ENCODE results near the gene HBS1L. TPM values are rescaled to one million over a fixed set of nuclear protein-coding genes. Genes with fewer than 3 reads are reported as not detected.

Gene HBS1L
- total and polyA plus RNA-seq, 11 donors, result 23.6 to 101 (median 81.3) TPM

GRCh38 chr6:135056632-135057031 is 2.0 kb upstream of the HBS1L start:
- no peak for TF ChIP-seq POLR2A (IDR thresholded peaks at IDR 0.05)
- TF ChIP-seq CTCF (IDR thresholded peaks at IDR 0.05), result no peak
- H3K36me3 ChIP-seq, result no peaks in the 10 kb centered on the region
- no peak overlapping the region for H3K4me3 ChIP-seq
- intact Hi-C loops (cut with DNase I), result no loop called here
- H3K9me3 ChIP-seq, result no peaks in the 10 kb centered on the region
- 95 to 96% (median 95%) methylated on average over 5 of the region's 5 CpGs for WGBS, 4 donors
- no peak overlapping the region for H3K27ac ChIP-seq
- peaks cover 0 to 30% (median 15%) of the 10 kb centered on the region in 12 donors for H3K4me1 ChIP-seq
- DNase-seq (no peak), ATAC-seq (no peak)
- H3K27me3 ChIP-seq, result no peaks in the 10 kb centered on the region

GRCh38 chr6:135054226-135054568 is 425 bp downstream of the HBS1L start:
- intact Hi-C loops (cut with DNase I), result no loop called here
- no peak for DNase-seq
- TF ChIP-seq CTCF (IDR thresholded peaks at IDR 0.05), result no peak
- Histone ChIP-seq H3K9me3 (no peaks in the 10 kb centered on the region), H3K27me3 (no peaks in the 10 kb centered on the region), H3K4me1 (peaks cover 0 to 31% (median 15%) of the 10 kb centered on the region in 12 donors), H3K27ac (peak overlapping the region; percentile 64 to 95 (median 84)), H3K36me3 (peaks cover 0 to 14% (median 10%) of the 10 kb centered on the region in 9 donors), H3K4me3 (peak overlapping the region; percentile 62 to 98 (median 86))
- WGBS, 4 donors, result 0 to 1% (median 0%) methylated on average over 9 of the region's 9 CpGs
- ATAC-seq, result no peak

- TF ChIP-seq CTCF (IDR thresholded peaks at IDR 0.05) (no peak), POLR2A (IDR thresholded peaks at IDR 0.05) (no peak)
- H3K4me1 ChIP-seq, result peaks cover 0 to 31% (median 15%) of the 10 kb centered on the region in 12 donors
- intact Hi-C loops (cut with DNase I), result no loop called here
- peak overlapping the region in 11 of 12 donors; percentile 62 to 98 (median 85) for H3K4me3 ChIP-seq
- H3K27me3 ChIP-seq, result no peaks in the 10 kb centered on the region
- H3K27ac ChIP-seq, result no peak overlapping the region
- 21 to 32% (median 30%) methylated on average over 2 of the region's 2 CpGs for WGBS, 4 donors
- H3K36me3 ChIP-seq, result peaks cover 0 to 22% (median 17%) of the 10 kb centered on the region in 9 donors
- DNase-seq, result no peak
- no peak for ATAC-seq
- H3K9me3 ChIP-seq, result no peaks in the 10 kb centered on the region
Measured at GRCh38 chr6:135053406-135053805, 1.2 kb downstream of the HBS1L start.

GRCh38 chr6:135052939-135053338 is 1.7 kb downstream of the HBS1L start:
- ATAC-seq (no peak), DNase-seq (no peak)
- Histone ChIP-seq H3K27ac (no peak overlapping the region), H3K4me3 (peak overlapping the region in 3 of 12 donors; percentile 62 to 98 (median 86)), H3K36me3 (peaks cover 0 to 27% (median 21%) of the 10 kb centered on the region in 9 donors), H3K9me3 (no peaks in the 10 kb centered on the region), H3K27me3 (no peaks in the 10 kb centered on the region), H3K4me1 (peaks cover 0 to 31% (median 15%) of the 10 kb centered on the region in 12 donors)
- WGBS, 4 donors, result 57 to 69% (median 60%) methylated on average over 3 of the region's 3 CpGs
- TF ChIP-seq POLR2A (IDR thresholded peaks at IDR 0.05) (no peak), CTCF (IDR thresholded peaks at IDR 0.05) (no peak)
- intact Hi-C loops (cut with DNase I), result no loop called here
